SK-N-SH treated with all-trans-retinoic acid at 6 μM for 48 hours (cell line): ENCODE data around the gene PPARA.
A peak's percentile ranks its signal among the peaks of the same experiment; 100 is the strongest.

ENCODE experiments used
- ATAC-seq: fragments of 200-7000 bp; cut with Tn5 transposase; 3 replicates; pipeline ENCODE4 v1.9.1; 2020; ENCODE audit warnings: mild to moderate bottlenecking, moderate library complexity
- ARNTL ChIP-seq: fragments of 450-650 bp; formaldehyde crosslinking; IDR thresholded peaks from 2 replicates; pipeline ENCODE4 v1.5.0; 2020; ENCODE audit warnings: low read depth, mild to moderate bottlenecking, moderate library complexity, borderline replicate concordance
- BACH2 ChIP-seq: fragments of 250-450 bp; sonication (Bioruptor Pico); IDR thresholded peaks from 2 replicates; pipeline ENCODE4 v1.9.0; 2021; ENCODE audit warnings: mild to moderate bottlenecking, borderline replicate concordance
- CSDC2 ChIP-seq: fragments of 250-450 bp; sonication (Bioruptor Pico); IDR thresholded peaks from 2 replicates; pipeline ENCODE4 v1.5.0; 2020; ENCODE audit warnings: mild to moderate bottlenecking, moderate library complexity
- ESRRG ChIP-seq: fragments of 250-450 bp; sonication (Bioruptor Pico); IDR thresholded peaks from 2 replicates; pipeline ENCODE4 v1.6.1; 2021; ENCODE audit warnings: mild to moderate bottlenecking
- GLIS3 ChIP-seq: fragments of 250-450 bp; sonication (Bioruptor Pico); IDR thresholded peaks from 2 replicates; pipeline ENCODE4 v1.5.0; 2020; ENCODE audit warnings: mild to moderate bottlenecking, moderate library complexity
- ISL1 ChIP-seq: fragments of 250-450 bp; sonication (Bioruptor Pico); IDR thresholded peaks from 2 replicates; pipeline ENCODE4 v2.1.2; 2022; ENCODE audit warnings: mild to moderate bottlenecking, moderate library complexity
- OSR1 ChIP-seq: fragments of 250-450 bp; sonication (Bioruptor Pico); IDR thresholded peaks from 2 replicates; pipeline ENCODE4 v1.8.0; 2022; ENCODE audit warnings: moderate library complexity, mild to moderate bottlenecking, inconsistent platforms
- PPARA ChIP-seq: fragments of 250-450 bp; sonication (Bioruptor Pico); IDR thresholded peaks from 2 replicates; pipeline ENCODE4 v1.5.0; 2020; ENCODE audit warnings: mild to moderate bottlenecking, borderline replicate concordance
- RARB ChIP-seq: fragments of 250-450 bp; sonication (Bioruptor Pico); IDR thresholded peaks from 2 replicates; pipeline ENCODE4 v1.8.0; 2021; ENCODE audit warnings: mild to moderate bottlenecking, moderate library complexity
- SNAI2 ChIP-seq: fragments of 250-450 bp; sonication (Bioruptor Pico); IDR thresholded peaks from 2 replicates; pipeline ENCODE4 v1.5.0; 2020; ENCODE audit warnings: mild to moderate bottlenecking, moderate library complexity
- TOX ChIP-seq: fragments of 250-450 bp; sonication (Bioruptor Pico); IDR thresholded peaks from 2 replicates; pipeline ENCODE4 v1.8.0; 2021; ENCODE audit warnings: mild to moderate bottlenecking, moderate library complexity, borderline replicate concordance
- ZC3H10 ChIP-seq: fragments of 250-450 bp; sonication (Bioruptor Pico); IDR thresholded peaks from 2 replicates; pipeline ENCODE4 v1.5.1; 2021; ENCODE audit warnings: mild to moderate bottlenecking, moderate library complexity
- ZFP3 ChIP-seq: fragments of 250-450 bp; sonication (Bioruptor Pico); IDR thresholded peaks from 2 replicates; pipeline ENCODE4 v1.5.0; 2020; ENCODE audit warnings: mild to moderate bottlenecking, moderate library complexity
- ZFP30 ChIP-seq: fragments of 450-650 bp; formaldehyde crosslinking; IDR thresholded peaks from 2 replicates; pipeline ENCODE4 v1.5.0; 2022; ENCODE audit warnings: mild to moderate bottlenecking, moderate library complexity
- ZNF565 ChIP-seq: fragments of 450-650 bp; formaldehyde crosslinking; conservative IDR thresholded peaks from 2 replicates; pipeline ENCODE4 v1.5.0; 2020; ENCODE audit warnings: low read depth, mild to moderate bottlenecking, moderate library complexity
- ZNF70 ChIP-seq: fragments of 450-650 bp; formaldehyde crosslinking; IDR thresholded peaks from 2 replicates; pipeline ENCODE4 v1.5.0; 2020; ENCODE audit warnings: mild to moderate bottlenecking, moderate library complexity
- ZNF8 ChIP-seq: fragments of 450-650 bp; formaldehyde crosslinking; IDR thresholded peaks from 2 replicates; pipeline ENCODE4 v1.5.0; 2020; ENCODE audit warnings: mild to moderate bottlenecking, moderate library complexity
- TF ChIP-seq, protein P1 (sequence below): fragments of 250-450 bp; sonication (Bioruptor Pico); IDR thresholded peaks from 2 replicates; pipeline ENCODE4 v1.5.1; 2021; ENCODE audit warnings: mild to moderate bottlenecking, moderate library complexity
- TF ChIP-seq, protein P2 (sequence below): fragments of 250-450 bp; sonication (Bioruptor Pico); IDR thresholded peaks from 2 replicates; pipeline ENCODE4 v1.5.1; 2020; ENCODE audit warnings: low read depth, mild to moderate bottlenecking, moderate library complexity
- TF ChIP-seq, protein P3 (sequence below): fragments of 250-450 bp; sonication (Bioruptor Pico); IDR thresholded peaks from 2 replicates; pipeline ENCODE4 v1.5.0; 2020; ENCODE audit warnings: mild to moderate bottlenecking, moderate library complexity
- TF ChIP-seq, protein P4 (sequence below): fragments of 250-450 bp; sonication (Bioruptor Pico); IDR thresholded peaks from 2 replicates; pipeline ENCODE4 v1.8.0; 2020; ENCODE audit warnings: mild to moderate bottlenecking, moderate library complexity, borderline replicate concordance
- TF ChIP-seq, protein P5 (sequence below): fragments of 250-450 bp; sonication (Bioruptor Pico); IDR thresholded peaks from 2 replicates; pipeline ENCODE4 v1.8.0; 2021; ENCODE audit warnings: low read depth, mild to moderate bottlenecking, moderate library complexity, borderline replicate concordance

The PPARA gene

DNA sequence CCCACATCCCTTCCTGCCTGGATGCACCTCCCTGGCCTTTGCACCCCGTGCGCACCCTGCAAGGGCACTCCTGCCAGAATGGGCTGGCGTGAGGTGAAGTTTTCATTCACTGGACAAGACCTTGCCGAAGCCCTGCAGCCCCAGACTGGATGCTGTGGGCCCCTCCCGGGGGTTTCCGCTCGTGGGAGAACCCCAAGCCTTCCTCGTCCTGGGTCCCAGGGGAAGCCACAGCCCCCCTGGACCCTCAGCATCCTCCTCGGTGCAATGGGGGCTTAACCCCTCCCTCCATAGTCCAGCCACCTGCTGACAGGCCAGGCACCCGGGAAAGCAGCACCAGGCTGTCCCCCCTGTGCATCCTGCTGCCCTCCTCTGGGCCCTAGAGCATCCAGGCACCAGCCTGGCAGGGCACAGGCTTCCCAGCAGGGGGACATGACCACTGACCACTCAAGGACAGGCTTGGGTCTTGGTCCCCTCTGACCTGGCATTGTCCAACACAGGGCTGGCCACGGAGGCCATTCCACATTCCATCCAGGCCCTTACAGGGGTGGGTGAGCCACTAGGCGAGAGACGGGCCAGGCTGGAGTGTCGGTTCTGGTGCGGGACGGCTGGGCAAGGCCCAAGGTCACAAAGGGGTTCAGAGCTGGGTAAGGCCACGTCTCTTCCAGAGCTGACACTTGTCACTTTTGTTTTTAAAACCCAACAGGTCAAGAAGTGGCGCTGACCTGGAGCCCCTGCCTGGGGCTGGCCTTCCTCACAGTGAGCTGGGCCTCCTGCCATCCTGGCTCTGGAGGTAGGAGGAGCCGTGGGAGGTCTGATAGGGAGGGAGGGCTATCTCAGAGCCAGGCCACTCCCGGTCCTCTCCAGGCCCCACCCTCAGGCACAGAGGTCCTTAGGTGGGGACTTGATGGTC lies 41.5 kb upstream of the PPARA start:
- peak; percentile 23 for ATAC-seq
- TF ChIP-seq OSR1 (CRISPR knock-in tag): no peak
- TF ChIP-seq SNAI2 (CRISPR knock-in tag): no peak
- TF ChIP-seq RARB: no peak
- TF ChIP-seq TOX (CRISPR knock-in tag): no peak
- no peak for TF ChIP-seq ZFP3 (CRISPR knock-in tag)
- no peak for TF ChIP-seq ZFP30 (CRISPR knock-in tag)
- TF ChIP-seq CSDC2: no peak

DNA sequence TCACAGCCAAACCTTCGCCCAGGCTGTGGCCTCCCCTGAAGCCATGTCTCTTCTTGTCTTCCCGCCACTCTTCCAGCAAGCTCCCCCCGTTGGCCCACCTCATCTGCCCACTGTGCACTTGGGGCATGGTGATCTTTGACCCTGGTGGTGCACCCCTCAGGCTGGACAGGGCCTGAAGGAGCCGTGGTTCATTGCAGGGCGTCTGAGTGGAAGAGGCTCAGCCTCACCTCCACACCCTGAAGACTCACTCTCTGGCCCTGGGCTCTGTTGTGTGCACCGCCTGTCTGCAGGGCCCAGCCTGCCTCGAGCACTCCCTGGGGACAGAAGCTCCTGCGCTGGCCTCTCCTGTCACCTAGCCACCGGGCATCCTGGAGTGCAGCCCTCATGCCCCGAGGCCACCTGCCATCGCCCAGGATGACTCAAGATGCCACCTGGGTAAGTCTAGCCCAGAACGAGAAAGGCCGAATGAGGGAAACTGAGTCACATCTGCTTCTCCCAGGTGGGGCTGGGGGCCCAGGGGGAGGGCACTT lies 40.8 kb upstream of the PPARA start:
- no peak for ATAC-seq
- TF ChIP-seq CSDC2 (no peak), ESRRG (CRISPR knock-in tag) (no peak), SNAI2 (CRISPR knock-in tag) (no peak), BACH2 (CRISPR knock-in tag) (no peak), TOX (CRISPR knock-in tag) (no peak), ARNTL (CRISPR knock-in tag) (no peak), RARB (no peak), PPARA (CRISPR knock-in tag) (no peak), ZNF565 (no peak), ZNF70 (no peak), OSR1 (CRISPR knock-in tag) (no peak), ZFP3 (CRISPR knock-in tag) (no peak), ZC3H10 (CRISPR knock-in tag) (no peak), GLIS3 (no peak), ZNF8 (no peak)
- TF ChIP-seq, protein P1, sequence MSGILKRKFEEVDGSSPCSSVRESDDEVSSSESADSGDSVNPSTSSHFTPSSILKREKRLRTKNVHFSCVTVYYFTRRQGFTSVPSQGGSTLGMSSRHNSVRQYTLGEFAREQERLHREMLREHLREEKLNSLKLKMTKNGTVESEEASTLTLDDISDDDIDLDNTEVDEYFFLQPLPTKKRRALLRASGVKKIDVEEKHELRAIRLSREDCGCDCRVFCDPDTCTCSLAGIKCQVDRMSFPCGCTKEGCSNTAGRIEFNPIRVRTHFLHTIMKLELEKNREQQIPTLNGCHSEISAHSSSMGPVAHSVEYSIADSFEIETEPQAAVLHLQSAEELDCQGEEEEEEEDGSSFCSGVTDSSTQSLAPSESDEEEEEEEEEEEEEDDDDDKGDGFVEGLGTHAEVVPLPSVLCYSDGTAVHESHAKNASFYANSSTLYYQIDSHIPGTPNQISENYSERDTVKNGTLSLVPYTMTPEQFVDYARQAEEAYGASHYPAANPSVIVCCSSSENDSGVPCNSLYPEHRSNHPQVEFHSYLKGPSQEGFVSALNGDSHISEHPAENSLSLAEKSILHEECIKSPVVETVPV (CRISPR knock-in tag): no peak
- TF ChIP-seq, protein P2, sequence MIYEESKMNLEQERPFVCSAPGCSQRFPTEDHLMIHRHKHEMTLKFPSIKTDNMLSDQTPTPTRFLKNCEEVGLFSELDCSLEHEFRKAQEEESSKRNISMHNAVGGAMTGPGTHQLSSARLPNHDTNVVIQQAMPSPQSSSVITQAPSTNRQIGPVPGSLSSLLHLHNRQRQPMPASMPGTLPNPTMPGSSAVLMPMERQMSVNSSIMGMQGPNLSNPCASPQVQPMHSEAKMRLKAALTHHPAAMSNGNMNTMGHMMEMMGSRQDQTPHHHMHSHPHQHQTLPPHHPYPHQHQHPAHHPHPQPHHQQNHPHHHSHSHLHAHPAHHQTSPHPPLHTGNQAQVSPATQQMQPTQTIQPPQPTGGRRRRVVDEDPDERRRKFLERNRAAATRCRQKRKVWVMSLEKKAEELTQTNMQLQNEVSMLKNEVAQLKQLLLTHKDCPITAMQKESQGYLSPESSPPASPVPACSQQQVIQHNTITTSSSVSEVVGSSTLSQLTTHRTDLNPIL (CRISPR knock-in tag): no peak
- TF ChIP-seq, protein P3, sequence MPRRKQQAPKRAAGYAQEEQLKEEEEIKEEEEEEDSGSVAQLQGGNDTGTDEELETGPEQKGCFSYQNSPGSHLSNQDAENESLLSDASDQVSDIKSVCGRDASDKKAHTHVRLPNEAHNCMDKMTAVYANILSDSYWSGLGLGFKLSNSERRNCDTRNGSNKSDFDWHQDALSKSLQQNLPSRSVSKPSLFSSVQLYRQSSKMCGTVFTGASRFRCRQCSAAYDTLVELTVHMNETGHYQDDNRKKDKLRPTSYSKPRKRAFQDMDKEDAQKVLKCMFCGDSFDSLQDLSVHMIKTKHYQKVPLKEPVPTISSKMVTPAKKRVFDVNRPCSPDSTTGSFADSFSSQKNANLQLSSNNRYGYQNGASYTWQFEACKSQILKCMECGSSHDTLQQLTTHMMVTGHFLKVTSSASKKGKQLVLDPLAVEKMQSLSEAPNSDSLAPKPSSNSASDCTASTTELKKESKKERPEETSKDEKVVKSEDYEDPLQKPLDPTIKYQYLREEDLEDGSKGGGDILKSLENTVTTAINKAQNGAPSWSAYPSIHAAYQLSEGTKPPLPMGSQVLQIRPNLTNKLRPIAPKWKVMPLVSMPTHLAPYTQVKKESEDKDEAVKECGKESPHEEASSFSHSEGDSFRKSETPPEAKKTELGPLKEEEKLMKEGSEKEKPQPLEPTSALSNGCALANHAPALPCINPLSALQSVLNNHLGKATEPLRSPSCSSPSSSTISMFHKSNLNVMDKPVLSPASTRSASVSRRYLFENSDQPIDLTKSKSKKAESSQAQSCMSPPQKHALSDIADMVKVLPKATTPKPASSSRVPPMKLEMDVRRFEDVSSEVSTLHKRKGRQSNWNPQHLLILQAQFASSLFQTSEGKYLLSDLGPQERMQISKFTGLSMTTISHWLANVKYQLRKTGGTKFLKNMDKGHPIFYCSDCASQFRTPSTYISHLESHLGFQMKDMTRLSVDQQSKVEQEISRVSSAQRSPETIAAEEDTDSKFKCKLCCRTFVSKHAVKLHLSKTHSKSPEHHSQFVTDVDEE: no peak
- TF ChIP-seq, protein P4, sequence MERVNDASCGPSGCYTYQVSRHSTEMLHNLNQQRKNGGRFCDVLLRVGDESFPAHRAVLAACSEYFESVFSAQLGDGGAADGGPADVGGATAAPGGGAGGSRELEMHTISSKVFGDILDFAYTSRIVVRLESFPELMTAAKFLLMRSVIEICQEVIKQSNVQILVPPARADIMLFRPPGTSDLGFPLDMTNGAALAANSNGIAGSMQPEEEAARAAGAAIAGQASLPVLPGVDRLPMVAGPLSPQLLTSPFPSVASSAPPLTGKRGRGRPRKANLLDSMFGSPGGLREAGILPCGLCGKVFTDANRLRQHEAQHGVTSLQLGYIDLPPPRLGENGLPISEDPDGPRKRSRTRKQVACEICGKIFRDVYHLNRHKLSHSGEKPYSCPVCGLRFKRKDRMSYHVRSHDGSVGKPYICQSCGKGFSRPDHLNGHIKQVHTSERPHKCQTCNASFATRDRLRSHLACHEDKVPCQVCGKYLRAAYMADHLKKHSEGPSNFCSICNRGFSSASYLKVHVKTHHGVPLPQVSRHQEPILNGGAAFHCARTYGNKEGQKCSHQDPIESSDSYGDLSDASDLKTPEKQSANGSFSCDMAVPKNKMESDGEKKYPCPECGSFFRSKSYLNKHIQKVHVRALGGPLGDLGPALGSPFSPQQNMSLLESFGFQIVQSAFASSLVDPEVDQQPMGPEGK (CRISPR knock-in tag): no peak
- TF ChIP-seq, protein P5, sequence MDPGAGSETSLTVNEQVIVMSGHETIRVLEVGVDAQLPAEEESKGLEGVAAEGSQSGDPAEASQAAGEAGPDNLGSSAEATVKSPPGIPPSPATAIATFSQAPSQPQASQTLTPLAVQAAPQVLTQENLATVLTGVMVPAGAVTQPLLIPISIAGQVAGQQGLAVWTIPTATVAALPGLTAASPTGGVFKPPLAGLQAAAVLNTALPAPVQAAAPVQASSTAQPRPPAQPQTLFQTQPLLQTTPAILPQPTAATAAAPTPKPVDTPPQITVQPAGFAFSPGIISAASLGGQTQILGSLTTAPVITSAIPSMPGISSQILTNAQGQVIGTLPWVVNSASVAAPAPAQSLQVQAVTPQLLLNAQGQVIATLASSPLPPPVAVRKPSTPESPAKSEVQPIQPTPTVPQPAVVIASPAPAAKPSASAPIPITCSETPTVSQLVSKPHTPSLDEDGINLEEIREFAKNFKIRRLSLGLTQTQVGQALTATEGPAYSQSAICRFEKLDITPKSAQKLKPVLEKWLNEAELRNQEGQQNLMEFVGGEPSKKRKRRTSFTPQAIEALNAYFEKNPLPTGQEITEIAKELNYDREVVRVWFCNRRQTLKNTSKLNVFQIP: no peak

DNA sequence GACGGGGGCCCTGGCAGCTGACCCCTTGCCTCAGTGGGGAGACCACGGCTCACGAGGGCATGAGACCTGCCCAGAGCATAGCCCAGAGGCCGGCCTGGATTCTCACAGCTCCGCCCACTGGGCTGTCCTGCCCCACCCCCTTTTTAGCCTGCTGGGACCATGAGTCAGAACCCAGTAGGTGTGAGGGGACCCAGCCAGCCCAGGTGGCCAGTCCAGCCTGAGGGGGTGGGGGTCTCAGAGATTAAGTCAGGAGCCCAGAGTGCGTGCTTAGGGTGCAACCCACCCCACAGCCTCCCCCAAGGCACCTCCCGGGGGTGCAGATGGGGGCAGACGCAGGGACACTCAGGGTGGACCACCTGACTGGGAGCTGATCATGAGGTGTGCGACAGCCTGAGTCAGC lies 40.1 kb upstream of the PPARA start:
- TF ChIP-seq TOX (CRISPR knock-in tag): no peak
- no peak for TF ChIP-seq ESRRG (CRISPR knock-in tag)
- no peak for TF ChIP-seq ZNF8
- no peak for TF ChIP-seq ISL1 (CRISPR knock-in tag)
- TF ChIP-seq SNAI2 (CRISPR knock-in tag): no peak
- no peak for TF ChIP-seq OSR1 (CRISPR knock-in tag)
- no peak for TF ChIP-seq RARB
- TF ChIP-seq, protein P2 (CRISPR knock-in tag): 0 out of 2 replicates have a peak, but pooled peaks have one; percentile 15
- ATAC-seq: peak; percentile 5; the same call in 2 of the 3 replicates
